Heart left ventricle (tissue), 13 donors: Measurements from ENCODE around the gene FKBP7.

Source experiments
- CTCF ChIP-seq, 12 donors: fragments of 200-600 bp; sonication (generic) in 4 of 12; IDR thresholded peaks; one replicate each; pipeline versions ENCODE4 v1.5.0 to v1.8.0; 2018 to 2022; ENCODE audit warnings: antibody characterized with exemption in 12 of 12, mild to moderate bottlenecking in 5 of 12
- POLR2A ChIP-seq, 2 donors: fragments of 450-650 bp; IDR thresholded peaks; one replicate each; pipeline ENCODE4 v1.6.1; 2017; ENCODE audit warnings: antibody characterized with exemption in 2 of 2, mild to moderate bottlenecking in 2 of 2, moderate library complexity in 2 of 2
- donor health status: ischemic (EF 13 %, LVEDD 7.1; RV severe dilation, severe dysfunction).
- donor health status: DM: no; HTN: yes; CAD: no.
- donor health status: DM: no; HTN: no; CAD: no.
- donor health status: ischemic (EF 25% LVEDD 6.9; RV normal size, moderate dysfunction).
- donor health status: ischemic (EF 25% LVEDD 5.7; RV mildly dilated, moderate dysfunction).
- donor health status: ischemic (EF 35%, LVEDD 5.7; RV mildly dilated, moderate dysfunction).
- donor health status: nonischemic (EF 11% LVEDD 7.7; RV severe dilation, severe dysfunction).
- donor health status: DM: yes; HTN: yes; CAD: no.
- donor health status: PGD.
- donor health status: ischemic (EF 29% LVEDD 5.4; RV normal size, mild dysfunction).
- donor health status: nonischemic (EF 23%, LVEDD 6.1; RV moderate dilation, normal function).

- TF ChIP-seq CTCF (IDR thresholded peaks at IDR 0.05) (no peak), POLR2A (IDR thresholded peaks at IDR 0.05) (no peak)
Measured at GRCh38 chr2:178457390-178457886, 21.0 kb downstream of the FKBP7 start.
